Smooth muscle cell (in vitro differentiated cells): Measurements from ENCODE around the gene FAM98C. TPM values are rescaled to one million over a fixed set of nuclear protein-coding genes. Genes with fewer than 3 reads are reported as not detected.

Experiments
- DNase-seq: peaks from one replicate; lab custom pipeline; 2025; ENCODE audit not compliant: unreplicated experiment; lab: John Stamatoyannopoulos, UW
- H2AFZ ChIP-seq: fragments of 200-600 bp; sonication (generic); 2 replicates; pipeline ENCODE4 v1.6.0; 2016; ENCODE audit warnings: antibody characterized with exemption, low read depth, mild to moderate bottlenecking
- H3F3A ChIP-seq: fragments of 200-600 bp; sonication (generic); 2 replicates; pipeline ENCODE4 v1.6.0; 2017; ENCODE audit warnings: antibody characterized with exemption, low read depth
- H3K27ac ChIP-seq: fragments of 200-600 bp; sonication (generic); 2 replicates; pipeline ENCODE4 v1.5.1; 2016; ENCODE audit warnings: low read depth, mild to moderate bottlenecking
- H3K27me3 ChIP-seq: fragments of 200-600 bp; sonication (generic); 2 replicates; pipeline ENCODE4 v1.6.1; 2016; ENCODE audit warnings: low read depth, mild to moderate bottlenecking
- H3K36me3 ChIP-seq: fragments of 200-600 bp; sonication (generic); 2 replicates; pipeline ENCODE4 v1.5.1; 2016; ENCODE audit warnings: low read depth
- H3K4me1 ChIP-seq: fragments of 200-600 bp; sonication (generic); 2 replicates; pipeline ENCODE4 v1.5.1; 2016; ENCODE audit warnings: low read depth
- H3K4me2 ChIP-seq: fragments of 200-600 bp; sonication (generic); 2 replicates; pipeline ENCODE4 v1.6.0; 2016; ENCODE audit warnings: mild to moderate bottlenecking
- H3K4me3 ChIP-seq: fragments of 200-600 bp; sonication (generic); 2 replicates; pipeline ENCODE4 v1.5.1; 2016; ENCODE audit warnings: mild to moderate bottlenecking
- H3K79me2 ChIP-seq: fragments of 200-600 bp; sonication (generic); 2 replicates; pipeline ENCODE4 v1.6.0; 2016; ENCODE audit warnings: low read depth, mild to moderate bottlenecking
- H3K9ac ChIP-seq: fragments of 200-600 bp; sonication (generic); 2 replicates; pipeline ENCODE4 v1.6.0; 2016; ENCODE audit warnings: low read depth
- H3K9me3 ChIP-seq: fragments of 200-600 bp; sonication (generic); replicated peaks from 2 replicates; pipeline ENCODE4 v1.5.1; 2016; ENCODE audit warnings: low read depth
- H4K20me1 ChIP-seq: fragments of 200-600 bp; sonication (generic); 2 replicates; pipeline ENCODE4 v1.6.0; 2016; ENCODE audit warnings: low read depth
- CTCF ChIP-seq: fragments of 200-600 bp; sonication (generic); IDR thresholded peaks from 2 replicates; pipeline ENCODE4 v1.5.1; 2017; ENCODE audit warnings: borderline replicate concordance, mild to moderate bottlenecking, antibody characterized with exemption; ENCODE audit not compliant: insufficient read depth, poor library complexity, severe bottlenecking
- WGBS: methylation state at CpG from one replicate; pipeline ENCODE4 v1.1.7; 2016; ENCODE audit warnings: low lambda C conversion rate; 5-methylcytosine and 5-hydroxymethylcytosine counted together
- polyA plus RNA-seq: library from polyadenylated mRNA; unstranded; fragments of >200 nt; fragmentation: Nextera tagmentation; extraction: Ambion mirVana; gene quantifications from 2 replicates; pipeline ENCODE4 v1.2.1, GENCODE V29; 2016
- total RNA-seq: library from RNA; depleted of rRNA; stranded (reverse); fragments of >200 nt; gene quantifications from 2 replicates; pipeline ENCODE4 v1.2.3, GENCODE V29; 2014

The FAM98C gene
- total and polyA plus RNA-seq, 2 experiments from 2014 or later = 8.5 to 15.9 TPM

GRCh38 chr19:38369584-38369983, 33.3 kb upstream of the FAM98C start:
- H3K4me1 ChIP-seq = no peaks in the 10 kb centered on the region
- H3K36me3 ChIP-seq = no peaks in the 10 kb centered on the region
- no peaks in the 10 kb centered on the region for H3K27me3 ChIP-seq
- WGBS = 94% methylated on average over 2 of the region's 2 CpGs
- no peaks in the 10 kb centered on the region for H3F3A ChIP-seq
- H3K79me2 ChIP-seq = no peaks in the 10 kb centered on the region
- H4K20me1 ChIP-seq = no peaks in the 10 kb centered on the region
- no peaks in the 10 kb centered on the region for H3K9me3 ChIP-seq
- H3K4me3 ChIP-seq = no peak overlapping the region
- DNase-seq = no peak
- TF ChIP-seq CTCF = no peak
- no peak overlapping the region for H3K4me2 ChIP-seq
- no peak overlapping the region for H3K27ac ChIP-seq
- no peak overlapping the region for H3K9ac ChIP-seq
- no peak overlapping the region for H2AFZ ChIP-seq

- no peaks in the 10 kb centered on the region for H4K20me1 ChIP-seq
- no peaks in the 10 kb centered on the region for H3K27me3 ChIP-seq
- peaks cover 2% of the 10 kb centered on the region for H3K79me2 ChIP-seq
- H3K36me3 ChIP-seq = no peaks in the 10 kb centered on the region
- 71% methylated on average over 12 of the region's 12 CpGs for WGBS
- H3K9me3 ChIP-seq = no peaks in the 10 kb centered on the region
- no peak for TF ChIP-seq CTCF
- H3K4me1 ChIP-seq = no peaks in the 10 kb centered on the region
- H3K4me3 ChIP-seq = no peak overlapping the region
- H3K4me2 ChIP-seq = no peak overlapping the region
- no peak for DNase-seq
- H3F3A ChIP-seq = no peaks in the 10 kb centered on the region
- no peak overlapping the region for H3K9ac ChIP-seq
- H2AFZ ChIP-seq = no peak overlapping the region
- no peak overlapping the region for H3K27ac ChIP-seq
Measured at GRCh38 chr19:38370299-38370698, 32.6 kb upstream of the FAM98C start.

GRCh38 chr19:38371081-38371480, 31.8 kb upstream of the FAM98C start:
- TF ChIP-seq CTCF = no peak
- Histone ChIP-seq H3K36me3 (no peaks in the 10 kb centered on the region), H3F3A (no peaks in the 10 kb centered on the region), H3K4me3 (no peak overlapping the region), H4K20me1 (peaks cover 6% of the 10 kb centered on the region), H3K9me3 (no peaks in the 10 kb centered on the region), H3K27ac (no peak overlapping the region), H3K4me2 (no peak overlapping the region), H3K79me2 (peaks cover 10% of the 10 kb centered on the region), H3K9ac (no peak overlapping the region), H2AFZ (no peak overlapping the region), H3K27me3 (no peaks in the 10 kb centered on the region), H3K4me1 (peaks cover 6% of the 10 kb centered on the region)
- DNase-seq = no peak
- 83% methylated on average over 6 of the region's 6 CpGs for WGBS

GRCh38 chr19:38373907-38374331, 29.0 kb upstream of the FAM98C start:
- peak overlapping the region; percentile 95 for H3K27ac ChIP-seq
- peak overlapping the region; percentile 81 for H3K4me2 ChIP-seq
- H3K9ac ChIP-seq = peak overlapping the region; percentile 54
- no peaks in the 10 kb centered on the region for H3K27me3 ChIP-seq
- H3K4me1 ChIP-seq = peaks cover 9% of the 10 kb centered on the region
- H3K9me3 ChIP-seq = no peaks in the 10 kb centered on the region
- H3K36me3 ChIP-seq = no peaks in the 10 kb centered on the region
- H3F3A ChIP-seq = no peaks in the 10 kb centered on the region
- H3K79me2 ChIP-seq = peaks cover 37% of the 10 kb centered on the region
- H2AFZ ChIP-seq = peak overlapping the region; percentile 81
- peaks cover 34% of the 10 kb centered on the region for H4K20me1 ChIP-seq
- no peak for TF ChIP-seq CTCF
- peak overlapping the region; percentile 78 for H3K4me3 ChIP-seq
- WGBS = 78% methylated on average over 6 of the region's 6 CpGs
- no peak for DNase-seq
